Umbilical cord (tissue), 2 donors: ENCODE results near the gene SLC16A10. TPM values are rescaled to one million over a fixed set of nuclear protein-coding genes. Genes with fewer than 3 reads are reported as not detected.
"Not testable (repeated sequence)": the region's sequence is repeated elsewhere in the genome, so short reads cannot be mapped to it uniquely, and the experiment has no call there.

ENCODE experiments used
- DNase-seq: peaks from one replicate; pipeline ENCODE4 v3.0.0-alpha.2; 2015; ENCODE audit warnings: low spot score
- total RNA-seq: library from RNA; depleted of rRNA; stranded (reverse); fragments of >200 nt; gene quantifications from one replicate; pipeline ENCODE4 v1.2.3, GENCODE V29; 2014; ENCODE audit warnings: low replicate concordance; ENCODE audit not compliant: insufficient read depth

Gene SLC16A10
- total RNA-seq, 1 donor from 2014 or later = 36.8 TPM

DNA sequence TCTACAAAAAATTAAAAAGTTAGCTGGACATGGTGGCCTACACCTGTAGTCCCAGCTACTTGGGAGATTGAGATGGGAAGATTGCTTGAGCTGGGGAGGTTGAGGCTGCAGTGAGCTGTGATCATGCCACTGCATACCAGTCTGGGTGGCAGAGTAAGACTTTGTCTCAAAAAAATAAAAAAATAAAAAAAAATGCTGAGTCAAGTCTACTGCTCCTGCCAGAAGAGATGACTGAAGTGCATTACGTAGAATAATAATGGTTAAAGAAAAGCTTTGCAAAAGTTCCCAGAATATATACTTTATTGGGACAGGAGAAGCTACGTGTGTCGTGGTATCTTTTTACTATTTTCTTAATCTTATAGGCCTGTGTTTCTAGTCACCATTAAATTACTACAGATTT, 125.3 kb downstream of the SLC16A10 start:
- DNase-seq = no peak

- DNase-seq = peak; percentile 50
Measured at GRCh38 chr6:111215131-111215530, 127.8 kb downstream of the SLC16A10 start.

DNA sequence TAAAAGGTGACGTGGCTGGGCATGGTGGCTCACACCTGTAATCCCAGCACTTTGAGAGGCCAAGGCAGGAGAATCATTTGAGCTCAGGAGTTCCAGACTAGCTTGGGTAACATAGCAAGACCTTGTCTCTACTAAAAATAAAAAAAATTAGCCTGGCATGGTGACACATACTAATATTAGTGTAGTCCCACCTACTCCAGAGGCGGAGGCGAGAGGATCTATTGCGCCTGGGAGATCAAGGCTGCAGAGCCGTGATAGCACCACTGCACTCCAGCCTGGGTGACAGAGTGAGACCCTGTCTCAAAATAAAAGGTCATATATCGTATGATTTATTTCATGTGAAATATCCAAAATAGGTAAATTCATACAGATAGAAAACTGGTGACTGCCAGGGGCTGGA, 132.5 kb downstream of the SLC16A10 start:
- no peak for DNase-seq

DNA sequence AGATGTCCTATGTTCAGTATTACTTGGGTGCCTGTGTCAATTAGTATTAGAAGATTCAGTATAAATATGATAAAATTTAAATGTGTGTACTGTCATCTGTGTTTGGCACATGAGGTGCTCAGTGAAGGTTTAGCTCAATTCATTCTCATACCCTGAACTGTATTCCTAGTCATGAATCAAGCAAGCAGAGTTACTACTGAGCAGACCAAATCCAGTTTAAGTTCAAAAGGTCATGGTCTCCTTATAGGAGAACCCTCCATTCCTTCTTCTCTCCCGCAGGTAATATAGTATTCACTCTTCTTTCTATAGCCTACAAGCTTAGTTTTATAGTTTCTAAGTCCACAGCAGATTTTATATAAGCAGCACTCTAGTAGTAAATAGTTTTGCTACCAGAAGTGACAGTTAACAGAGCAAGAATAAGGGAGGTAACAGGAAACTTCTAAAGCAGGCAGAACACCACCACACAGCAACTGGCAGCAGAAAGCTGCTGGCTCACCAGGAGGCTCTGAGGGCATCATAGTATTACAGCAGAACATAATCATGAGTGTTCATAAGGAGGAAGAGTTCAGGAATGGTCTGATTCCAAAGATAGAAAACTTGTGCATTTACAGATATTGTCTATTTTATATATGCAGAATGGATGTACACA, 133.2 kb downstream of the SLC16A10 start:
- peak; percentile 66 for DNase-seq

DNA sequence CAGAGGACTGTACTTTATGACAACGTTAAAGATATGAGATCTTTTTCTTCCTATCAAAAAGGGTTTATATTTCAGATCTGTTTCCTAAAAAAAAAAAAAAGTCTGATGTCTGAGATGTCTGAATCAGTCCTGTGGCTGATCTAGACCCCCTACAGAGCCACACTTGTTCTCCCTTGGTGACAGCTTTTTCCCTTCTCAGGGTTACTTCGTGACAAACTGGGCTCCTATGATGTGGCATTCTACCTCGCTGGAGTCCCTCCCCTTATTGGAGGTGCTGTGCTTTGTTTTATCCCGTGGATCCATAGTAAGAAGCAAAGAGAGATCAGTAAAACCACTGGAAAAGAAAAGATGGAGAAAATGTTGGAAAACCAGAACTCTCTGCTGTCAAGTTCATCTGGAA, 134.5 kb downstream of the SLC16A10 start:
- no peak for DNase-seq

DNA sequence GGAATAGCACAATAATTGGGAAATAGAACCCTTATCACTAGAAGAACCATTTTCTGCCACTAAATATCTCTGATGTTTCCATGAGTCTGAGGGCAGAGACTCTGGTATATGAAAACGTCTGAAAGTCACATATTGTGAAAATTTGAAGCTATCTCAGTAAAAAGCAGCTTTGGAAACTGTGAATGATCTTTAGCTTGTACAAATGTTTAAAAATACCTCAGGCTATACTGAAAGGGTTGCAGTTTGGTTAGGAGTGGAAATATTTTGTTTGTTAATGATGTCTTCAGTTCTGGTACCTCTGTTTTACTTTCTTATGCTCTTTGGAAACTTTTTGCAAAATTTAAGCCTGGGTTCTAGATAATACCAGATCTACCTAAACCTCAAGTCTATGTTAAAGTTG, 135.0 kb downstream of the SLC16A10 start:
- DNase-seq = no peak

DNA sequence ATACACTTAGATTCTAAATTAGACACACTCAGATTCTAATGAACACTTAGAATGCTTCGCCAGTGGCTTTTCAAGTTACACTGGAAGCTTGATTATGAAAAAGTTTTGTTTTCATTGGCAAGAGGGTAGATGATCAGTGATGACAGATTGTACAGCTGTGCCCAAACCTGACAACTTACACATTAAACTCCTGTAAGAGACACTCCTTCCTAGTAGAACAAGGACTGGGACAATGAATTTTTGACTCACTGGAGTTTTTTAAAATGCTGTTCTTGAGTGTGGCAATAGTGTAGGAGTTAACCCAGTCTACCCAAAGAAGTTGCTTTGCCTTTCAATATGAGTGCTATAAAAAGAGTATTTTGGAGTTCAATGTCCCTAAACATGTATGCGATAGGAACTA, 140.8 kb downstream of the SLC16A10 start:
- no peak for DNase-seq

GRCh38 chr6:111230351-111231089, 143.2 kb downstream of the SLC16A10 start:
- DNase-seq = no peak

GRCh38 chr6:111231090-111231459, 143.8 kb downstream of the SLC16A10 start:
- no peak for DNase-seq

- peak; percentile 68 for DNase-seq
Measured at GRCh38 chr6:111237852-111238251, 150.5 kb downstream of the SLC16A10 start.

DNA sequence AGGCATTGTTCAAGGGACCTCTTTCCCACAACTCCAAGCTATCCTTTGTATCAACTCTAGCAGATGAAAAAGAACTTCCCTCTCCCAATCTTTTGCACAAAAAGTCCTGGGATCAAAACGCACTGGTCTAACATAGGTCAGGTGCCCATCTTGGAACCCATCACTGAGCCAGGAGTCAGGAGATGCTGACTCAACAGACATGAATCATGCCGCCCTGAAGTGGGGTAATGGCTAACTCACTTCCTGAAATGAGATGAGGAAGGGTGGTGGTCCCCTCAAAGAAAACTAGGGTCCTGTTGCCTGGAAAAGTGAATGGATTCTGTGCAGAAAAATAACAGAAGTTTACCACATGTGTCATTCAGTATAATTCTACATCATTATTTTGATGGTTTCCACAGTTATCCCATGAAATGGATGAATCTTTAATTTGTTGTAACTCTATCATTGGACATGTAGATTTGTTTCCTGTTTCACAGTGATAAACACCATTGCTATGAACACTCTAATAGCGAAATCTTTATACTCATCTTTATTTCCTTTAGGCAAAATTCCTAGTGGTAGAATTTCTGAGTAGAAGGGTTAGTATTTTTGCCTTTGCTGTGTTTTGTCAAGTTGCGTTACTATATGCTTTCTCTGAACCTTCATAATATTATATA, 151.3 kb downstream of the SLC16A10 start:
- no peak for DNase-seq

- DNase-seq = no peak
Measured at GRCh38 chr6:111239461-111239860, 152.2 kb downstream of the SLC16A10 start.

DNA sequence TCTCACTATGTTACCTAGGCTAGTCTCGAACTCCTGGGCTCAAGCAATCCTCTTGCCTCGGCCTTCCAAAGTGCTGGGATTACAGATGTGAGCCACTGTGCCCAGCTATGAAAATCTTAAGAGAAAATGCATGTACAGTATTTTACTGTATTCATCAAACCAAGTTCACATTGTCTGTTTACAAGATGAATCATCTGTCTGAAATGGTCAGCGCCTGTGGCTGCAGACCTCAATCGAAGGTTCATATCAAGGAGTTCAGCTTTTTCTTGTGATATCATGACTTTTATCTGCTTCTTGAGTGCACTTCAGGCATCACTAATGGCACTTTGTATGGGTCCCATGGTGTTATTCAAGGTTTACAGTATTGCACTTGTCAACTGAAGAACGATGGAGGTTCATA, 155.1 kb downstream of the SLC16A10 start:
- DNase-seq = no peak

DNA sequence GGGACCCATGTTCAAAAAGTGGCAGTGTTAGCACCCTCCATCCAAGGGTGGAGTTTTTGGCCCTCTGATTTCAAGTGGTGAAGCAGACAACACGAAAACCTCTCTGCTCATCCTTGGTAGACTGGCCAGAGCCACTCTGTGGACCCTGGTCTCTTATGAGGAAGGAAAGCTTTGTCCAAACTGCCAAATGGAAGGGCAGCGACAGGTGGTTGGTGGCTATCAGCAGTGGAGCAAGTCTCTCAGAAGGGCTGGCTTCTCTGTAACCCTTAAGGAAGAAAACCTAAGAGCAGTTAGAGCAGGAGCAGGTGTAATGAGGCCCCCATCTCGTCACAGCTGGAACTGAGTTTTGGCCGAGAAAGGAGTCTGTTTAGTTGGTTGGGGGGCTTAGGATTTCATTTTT, 155.8 kb downstream of the SLC16A10 start:
- DNase-seq = no peak

DNA sequence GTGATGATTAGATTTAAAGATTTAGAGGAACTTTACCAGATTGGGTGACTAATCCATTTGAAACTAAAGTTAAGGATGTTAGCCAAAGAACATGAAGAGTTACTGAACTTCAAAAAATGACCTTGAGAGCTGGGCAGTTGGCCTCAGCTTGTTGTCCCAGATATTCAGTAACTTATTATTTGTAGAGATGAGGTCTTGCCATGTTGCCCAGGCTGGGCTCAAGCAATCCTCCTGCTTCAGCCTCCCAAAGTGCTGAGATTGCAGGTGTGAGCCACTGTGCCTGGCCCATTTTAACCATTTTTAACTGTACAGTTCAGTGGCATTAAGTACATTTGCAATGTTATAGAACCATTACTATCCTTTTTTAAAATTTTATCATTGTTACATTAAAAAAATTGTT, 161.5 kb downstream of the SLC16A10 start:
- no peak for DNase-seq

DNA sequence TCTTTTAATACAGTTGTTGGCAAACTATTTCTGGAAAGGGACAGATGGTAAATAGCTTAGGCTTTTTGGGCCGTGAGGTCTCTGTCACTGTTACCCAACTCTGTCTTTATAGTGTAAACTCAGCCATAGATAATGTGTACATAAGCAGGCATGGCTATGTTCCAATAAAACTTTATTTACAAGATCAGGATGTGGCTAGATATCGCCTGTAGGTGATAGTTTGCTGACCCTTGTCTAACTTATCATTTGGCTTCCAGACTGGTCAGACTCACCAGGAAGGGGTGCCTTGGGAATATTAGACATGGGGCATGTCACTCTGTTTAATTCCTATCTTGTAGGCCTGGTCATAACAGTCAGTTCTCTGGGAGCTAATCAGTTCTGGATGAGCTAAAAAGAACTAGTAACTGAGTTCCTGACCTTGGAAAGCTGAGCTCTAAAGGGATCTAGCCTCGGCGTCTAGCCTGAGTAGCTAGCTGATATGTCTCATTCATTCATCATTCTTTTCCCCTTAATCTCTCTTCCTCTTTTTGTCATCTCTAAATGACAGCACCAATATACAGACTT, 163.6 kb downstream of the SLC16A10 start:
- peak; percentile 82 for DNase-seq

- DNase-seq = no peak
Measured at GRCh38 chr6:111252726-111253125, 165.4 kb downstream of the SLC16A10 start.

GRCh38 chr6:111254004-111254778, 166.9 kb downstream of the SLC16A10 start:
- DNase-seq = no peak

- no peak for DNase-seq
Measured at GRCh38 chr6:111254779-111255166, 167.5 kb downstream of the SLC16A10 start.

DNA sequence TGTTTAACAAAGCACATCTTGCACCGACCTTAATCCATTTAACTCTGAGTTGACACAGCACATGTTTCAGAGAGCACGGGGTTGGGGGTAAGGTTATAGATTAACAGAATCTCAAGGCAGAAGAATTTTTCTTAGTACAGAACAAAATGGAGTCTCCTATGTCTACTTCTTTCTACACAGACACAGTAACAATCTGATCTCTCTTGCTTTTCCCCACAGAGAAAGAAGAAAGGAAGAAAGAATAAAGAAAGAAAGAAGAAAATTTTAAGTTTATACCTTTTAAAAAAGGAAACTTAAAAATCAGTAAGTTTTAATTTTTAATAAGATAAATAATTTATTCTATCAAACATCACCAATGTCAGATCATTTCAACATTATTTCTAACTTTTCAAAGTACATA, 168.5 kb downstream of the SLC16A10 start:
- DNase-seq = not testable (repeated sequence)

DNA sequence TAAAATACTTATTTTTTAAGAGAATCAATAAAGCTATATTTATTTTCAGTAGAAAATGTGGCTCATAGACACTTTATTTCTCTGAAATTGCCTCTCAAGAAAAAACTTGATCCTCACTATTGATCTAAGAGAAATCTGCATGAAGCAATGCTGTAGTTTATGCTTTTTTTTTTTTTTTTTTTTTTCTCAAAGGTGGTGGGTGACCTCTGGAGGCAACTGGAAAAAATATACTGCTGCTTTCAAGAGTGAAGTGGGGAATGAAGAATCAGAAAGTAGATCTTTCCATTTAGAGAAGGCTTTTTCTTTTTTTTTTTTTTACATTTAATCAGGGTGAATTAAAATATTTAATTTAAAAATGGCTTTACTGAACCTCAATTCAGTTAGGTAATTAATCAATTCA, 169.3 kb downstream of the SLC16A10 start:
- peak; percentile 61 for DNase-seq

- no peak for DNase-seq
Measured at GRCh38 chr6:111258010-111258409, 170.7 kb downstream of the SLC16A10 start.
